ENCODE measurements around the gene MRGPRG. TPM values are rescaled to one million over a fixed set of nuclear protein-coding genes. Genes with fewer than 3 reads are reported as not detected.

MRGPRG gene
- total and polyA plus RNA-seq, 2 of the 8 experiments (the other 6 are each of a cell fraction or from before 2014, with no cell fraction given) = not detected

DNA sequence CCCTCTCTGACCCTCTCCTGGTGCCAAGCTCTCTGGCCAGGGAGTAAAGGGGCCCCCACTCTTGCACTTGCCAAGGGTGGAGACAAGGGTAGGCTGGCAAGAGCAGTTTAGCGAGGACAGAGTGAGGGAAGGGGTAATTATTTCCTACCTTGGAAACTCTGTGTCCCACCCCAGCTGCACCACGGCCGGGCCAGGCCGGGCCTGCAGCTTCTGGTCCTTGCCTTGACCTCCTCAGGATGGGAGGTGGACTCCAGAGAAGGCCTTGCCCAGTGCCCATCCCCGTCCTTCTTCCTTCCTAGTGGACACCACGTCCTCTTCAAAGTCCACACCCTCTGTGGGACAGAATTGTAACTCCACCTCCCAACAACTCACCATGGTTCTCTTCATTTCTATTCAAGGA is 35.1 kb downstream of the MRGPRG start:
- no peak overlapping the region for H3K18ac ChIP-seq (ENCODE audit: extremely low read depth, low read length)
- no peaks in the 10 kb centered on the region for H4K20me1 ChIP-seq (replicated peaks in 1 of 2; ENCODE audit: control insufficient read depth in 1 of 2, insufficient read depth in 2 of 2, low read length in 2 of 2)
- no peak overlapping the region for H3K4ac ChIP-seq (replicated peaks; ENCODE audit: insufficient read length, low read depth, low read length)
- H3K9ac ChIP-seq (replicated peaks in 1 of 4; ENCODE audit: extremely low read depth in 1 of 4, low read depth in 3 of 4, low read length in 3 of 4) = no peak overlapping the region
- H3K4me1 ChIP-seq (replicated peaks in 1 of 4; ENCODE audit: control insufficient read depth in 3 of 4, insufficient read depth in 4 of 4, low read length in 3 of 4) = peaks cover 0 to 6% (median 3%) of the 10 kb centered on the region in 4 experiments; a peak in 5 of 7 replicates
- no peak overlapping the region for H3K56ac ChIP-seq (replicated peaks; ENCODE audit: insufficient read length, low read depth, low read length)
- H2BK12ac ChIP-seq (ENCODE audit: low read depth, low read length) = no peak overlapping the region
- no peak overlapping the region for H3K14ac ChIP-seq (ENCODE audit: insufficient read length)
- H2BK15ac ChIP-seq (ENCODE audit: low read length) = no peak overlapping the region
- ChIA-PET POLR2A (ENCODE audit: partially characterized antibody) (no interaction called here), CTCF (ENCODE audit: partially characterized antibody) (interaction anchor here (1.0 kb wide), 1 partner anchor 37 kb away, joined by 3 read pairs; no protein-coding TSS in a partner anchor)
- H2BK120ac ChIP-seq (replicated peaks; ENCODE audit: low read depth, low read length) = no peak overlapping the region
- no peak overlapping the region for H2BK20ac ChIP-seq (ENCODE audit: low read length)
- no peak overlapping the region for H4K8ac ChIP-seq (ENCODE audit: extremely low read depth, insufficient read depth, low read length)
- H3K9me3 ChIP-seq (ENCODE audit: insufficient read depth in 2 of 2, low read depth in 1 of 2, low read length in 1 of 2) = 0 out of 4 replicates have a peak, but pooled peaks cover 0 to 2% of the 10 kb centered on the region in 2 experiments
- FAIRE-seq (no peak), DNase-seq (ENCODE audit: low read depth in 1 of 2, low spot score in 2 of 2) (no peak)
- H4K5ac ChIP-seq (ENCODE audit: insufficient read length, low read depth, low read length) = no peak overlapping the region
- WGBS, 2 experiments (ENCODE audit: extremely low coverage in 1 of 2, insufficient coverage in 1 of 2, insufficient read length in 1 of 2, insufficient replicate concordance in 2 of 2, low coverage in 1 of 2, low lambda C conversion rate in 2 of 2, missing lambda C conversion rate in 1 of 2) = 86% methylated on average over 6 of the region's 6 CpGs; no CpG with 5 or more reads in 1 of the 2 experiments
- H3K79me1 ChIP-seq (ENCODE audit: low read depth, low read length) = no peaks in the 10 kb centered on the region
- H3K4me3 ChIP-seq (ENCODE audit: extremely low read depth in 1 of 4, insufficient read depth in 2 of 4, low read depth in 3 of 4, low read length in 4 of 4) = no peak overlapping the region
- no peaks in the 10 kb centered on the region for H3K36me3 ChIP-seq (ENCODE audit: control insufficient read depth in 2 of 4, insufficient read depth in 4 of 4, low read length in 3 of 4)
- no peak overlapping the region for H3K27ac ChIP-seq (ENCODE audit: low read depth, low read length)
- no peak overlapping the region for H2AK5ac ChIP-seq (ENCODE audit: low read depth, low read length)
- H2BK5ac ChIP-seq (ENCODE audit: low read depth, low read length) = no peak overlapping the region
- no peaks in the 10 kb centered on the region for H3K23me2 ChIP-seq (ENCODE audit: low read depth, low read length)
- H3K79me2 ChIP-seq (ENCODE audit: control insufficient read depth in 1 of 2, insufficient read depth in 2 of 2, low read length in 2 of 2) = no peaks in the 10 kb centered on the region
- no peak overlapping the region for H3K23ac ChIP-seq (ENCODE audit: insufficient read length)
- no peak overlapping the region for H4K91ac ChIP-seq (replicated peaks; ENCODE audit: insufficient read length, low read length)
- no peak overlapping the region for H3K4me2 ChIP-seq (ENCODE audit: insufficient read depth in 1 of 2, low read depth in 2 of 2, low read length in 2 of 2)
- H2AFZ ChIP-seq (ENCODE audit: low read length) = no peak overlapping the region
- no peaks in the 10 kb centered on the region for H3K27me3 ChIP-seq (replicated peaks in 1 of 4; ENCODE audit: control insufficient read depth in 3 of 4, extremely low read depth in 1 of 4, insufficient read depth in 3 of 4, low read length in 3 of 4)
- no peak for TF ChIP-seq NANOG (IDR thresholded peaks at IDR 0.05; ENCODE audit: insufficient read depth, low read depth, low read length, poor library complexity, severe bottlenecking)
